Posterior vena cava (tissue), 2 donors: ENCODE measurements around the gene CRMP1. TPM values are rescaled to one million over a fixed set of nuclear protein-coding genes. Genes with fewer than 3 reads are reported as not detected.

Experiments
- DNase-seq: peaks from one replicate; pipeline ENCODE4 v3.0.0-alpha.2; 2020; ENCODE audit warnings: low spot score
- intact Hi-C, 2 donors: fragments of 100-400 bp; cut with DNase I; formaldehyde crosslinking; loops; one replicate each; pipeline versions ENCODE4 v1.14.1 to v1.14.2; 2022 to 2023
- long read RNA-seq, 2 donors: library from polyadenylated mRNA; unstranded; transcript quantifications; one replicate each; pipeline ENCODE4 v2.0.0, GENCODE V29; 2020 to 2021
- total RNA-seq, 2 donors: library from RNA; stranded (reverse); fragmentation: NEBNext Ultra II Directional; extraction: Animal tissue kit (Norgen Biotek cat#: 25700); gene quantifications; one replicate each; pipeline ENCODE4 v1.2.1, GENCODE V29; 2021
- donor health status: DM: yes; HTN: yes; CAD: no.
- donor health status: DM: yes; HTN: yes; CAD: no.

CRMP1 gene
- 1 to 10 TPM in 1 of 2 donors, under 1 TPM in 1; 0.81 to 2.0 TPM for total RNA-seq
- long read RNA-seq, donor 1, partial matches to known transcripts: 1 of 7 reads
- long read RNA-seq, donor 1, other reads (novel, unspliced or antisense): 5 of 7 reads
- long read RNA-seq, donor 2, partial matches to known transcripts: 0 of 8 reads
- long read RNA-seq, donor 2, other reads (novel, unspliced or antisense): 8 of 8 reads

GRCh38 chr4:5893004-5893580, at the start of gene CRMP1:
TSS of gene CRMP1 (minus strand) at chr4:5893086. CDS start at chr4:5892969, 117 bp downstream.
- DNase-seq: no peak
- intact Hi-C loops: no loop called here

GRCh38 chr4:5941601-5942000, 48.7 kb upstream of the CRMP1 start:
- intact Hi-C loops: no loop called here
- DNase-seq: no peak

GRCh38 chr4:5940470-5941203, 47.8 kb upstream of the CRMP1 start:
- intact Hi-C loops: no loop called here
- no peak for DNase-seq

GRCh38 chr4:5933996-5934831, 41.3 kb upstream of the CRMP1 start:
- DNase-seq: no peak
- intact Hi-C loops: no loop called here

- DNase-seq: no peak
- intact Hi-C loops: no loop called here
These were observed 40.2 kb upstream of the CRMP1 start for GRCh38 chr4:5933116-5933515.

GRCh38 chr4:5932035-5932568, 39.2 kb upstream of the CRMP1 start:
- no peak for DNase-seq
- intact Hi-C loops: no loop called here

- intact Hi-C loops: no loop called here
- DNase-seq: no peak
These were observed 38.6 kb upstream of the CRMP1 start for GRCh38 chr4:5931526-5931925.

GRCh38 chr4:5930876-5931275, 38.0 kb upstream of the CRMP1 start:
- no peak for DNase-seq
- intact Hi-C loops: no loop called here

GRCh38 chr4:5930456-5930855, 37.6 kb upstream of the CRMP1 start:
- intact Hi-C loops: no loop called here
- DNase-seq: no peak

- intact Hi-C loops: no loop called here
These were observed 36.0 kb upstream of the CRMP1 start for GRCh38 chr4:5928844-5929420.

GRCh38 chr4:5928274-5928673, 35.4 kb upstream of the CRMP1 start:
- intact Hi-C loops: no loop called here
- DNase-seq: no peak

More at GRCh38 chr4:5928844-5929420, 36.0 kb upstream of the CRMP1 start:
- DNase-seq: no peak

GRCh38 chr4:5927747-5928146, 34.9 kb upstream of the CRMP1 start:
- intact Hi-C loops: no loop called here
- DNase-seq: no peak

GRCh38 chr4:5927116-5927515, 34.2 kb upstream of the CRMP1 start:
- intact Hi-C loops: no loop called here
- no peak for DNase-seq

GRCh38 chr4:5926598-5926997, 33.7 kb upstream of the CRMP1 start:
- DNase-seq: no peak

GRCh38 chr4:5925419-5926200, 32.7 kb upstream of the CRMP1 start:
- intact Hi-C loops: no loop called here
- peak; percentile 62 for DNase-seq

More at GRCh38 chr4:5926598-5926997, 33.7 kb upstream of the CRMP1 start:
- intact Hi-C loops: no loop called here

GRCh38 chr4:5924461-5925125, 31.7 kb upstream of the CRMP1 start:
- peak; percentile 44 for DNase-seq
- intact Hi-C loops: no loop called here

GRCh38 chr4:5923376-5923775, 30.5 kb upstream of the CRMP1 start:
- peak; percentile 62 for DNase-seq
- intact Hi-C loops: no loop called here

- DNase-seq: peak; percentile 36
- intact Hi-C loops: no loop called here
These were observed 29.7 kb upstream of the CRMP1 start for GRCh38 chr4:5922556-5922955.
